Activated naive CD4-positive, alpha-beta T cell treated with anti-CD3 and anti-CD28 coated beads, Interleukin-2, amount 50 U/mL, for 24 hours (primary cell): Measurements from ENCODE around the gene SYT8.
"Not testable (repeated sequence)": the region's sequence is repeated elsewhere in the genome, so short reads cannot be mapped to it uniquely, and the experiment has no call there.

Experiments used
- H3K27ac Mint-ChIP-seq: one replicate; pipeline ENCODE4 v1.8.0; 2021; ENCODE audit warnings: mild to moderate bottlenecking, mixed read lengths
- H3K27me3 Mint-ChIP-seq: one replicate; pipeline ENCODE4 v1.8.0; 2021; ENCODE audit warnings: mixed read lengths
- H3K36me3 Mint-ChIP-seq: one replicate; pipeline ENCODE4 v1.8.0; 2021; ENCODE audit warnings: mixed read lengths
- H3K4me1 Mint-ChIP-seq: one replicate; pipeline ENCODE4 v1.8.0; 2021; ENCODE audit warnings: mixed read lengths
- H3K4me3 Mint-ChIP-seq: one replicate; pipeline ENCODE4 v1.8.0; 2021; ENCODE audit warnings: mild to moderate bottlenecking, mixed read lengths
- H3K9me3 Mint-ChIP-seq: one replicate; pipeline ENCODE4 v1.8.0; 2021; ENCODE audit warnings: mixed read lengths

Gene SYT8

DNA sequence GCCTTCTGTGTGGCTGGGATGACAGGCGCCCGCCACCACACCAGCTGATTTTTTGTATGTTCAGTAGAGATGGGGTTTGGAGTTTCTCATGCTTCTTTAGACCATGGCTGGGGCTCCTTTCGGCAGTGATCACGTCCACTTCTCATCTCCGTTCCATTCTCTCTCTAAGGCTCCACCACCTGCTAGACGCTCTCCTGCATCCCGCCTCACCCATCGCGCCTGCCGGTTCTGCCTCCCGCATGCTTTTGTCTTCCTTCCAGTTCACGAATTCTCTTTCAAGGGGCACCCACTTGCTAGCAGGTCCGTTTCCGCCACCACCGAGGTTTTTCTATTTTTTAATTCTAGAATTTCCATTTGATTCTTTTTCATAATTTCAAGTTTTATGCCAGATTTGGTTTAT, 22.0 kb upstream of the SYT8 start:
- no peaks in the 10 kb centered on the region for H3K36me3 Mint-ChIP-seq
- no peak overlapping the region for H3K4me3 Mint-ChIP-seq
- H3K27me3 Mint-ChIP-seq, result no peaks in the 10 kb centered on the region
- H3K27ac Mint-ChIP-seq, result peak overlapping the region; percentile 31
- H3K4me1 Mint-ChIP-seq, result no peaks in the 10 kb centered on the region
- H3K9me3 Mint-ChIP-seq, result no peaks in the 10 kb centered on the region

- not testable (repeated sequence) for H3K9me3 Mint-ChIP-seq, H3K36me3 Mint-ChIP-seq, H3K27ac Mint-ChIP-seq, H3K4me3 Mint-ChIP-seq, H3K4me1 Mint-ChIP-seq, H3K27me3 Mint-ChIP-seq
These were observed 21.4 kb upstream of the SYT8 start for GRCh38 chr11:1813356-1813755.

DNA sequence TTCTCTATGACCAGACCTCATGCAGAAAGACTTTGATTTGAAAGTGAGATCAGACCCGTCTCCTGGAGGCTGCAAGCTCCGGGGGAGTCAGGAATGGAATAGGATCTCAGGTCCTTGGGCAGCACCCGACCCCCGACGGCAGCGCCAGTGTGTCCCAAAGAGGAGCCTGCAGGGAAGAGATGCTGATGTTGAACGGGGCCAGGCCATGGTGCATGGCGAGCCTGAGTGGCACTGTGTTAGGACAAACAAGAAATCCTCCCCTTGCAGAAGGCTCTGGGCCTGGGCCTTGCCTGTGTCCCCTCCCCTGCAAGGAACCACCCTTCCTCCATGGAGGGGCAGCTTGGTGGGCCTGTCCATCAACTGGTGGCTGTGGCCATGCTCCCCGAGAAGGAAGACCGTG, 20.1 kb upstream of the SYT8 start:
- Mint-ChIP-seq H3K4me3 (no peak overlapping the region), H3K27me3 (no peaks in the 10 kb centered on the region), H3K27ac (no peak overlapping the region), H3K9me3 (no peaks in the 10 kb centered on the region), H3K36me3 (no peaks in the 10 kb centered on the region), H3K4me1 (no peaks in the 10 kb centered on the region)

- H3K27ac Mint-ChIP-seq, result no peak overlapping the region
- no peaks in the 10 kb centered on the region for H3K27me3 Mint-ChIP-seq
- no peaks in the 10 kb centered on the region for H3K9me3 Mint-ChIP-seq
- H3K4me1 Mint-ChIP-seq, result no peaks in the 10 kb centered on the region
- no peak overlapping the region for H3K4me3 Mint-ChIP-seq
- H3K36me3 Mint-ChIP-seq, result no peaks in the 10 kb centered on the region
These were observed 19.5 kb upstream of the SYT8 start for GRCh38 chr11:1815311-1815710.

- Mint-ChIP-seq H3K36me3 (no peaks in the 10 kb centered on the region), H3K27ac (no peak overlapping the region), H3K4me3 (no peak overlapping the region), H3K4me1 (no peaks in the 10 kb centered on the region), H3K27me3 (no peaks in the 10 kb centered on the region), H3K9me3 (no peaks in the 10 kb centered on the region)
These were observed 19.0 kb upstream of the SYT8 start for GRCh38 chr11:1815751-1816150.

- no peaks in the 10 kb centered on the region for H3K9me3 Mint-ChIP-seq
These were observed 17.8 kb upstream of the SYT8 start for GRCh38 chr11:1817000-1817399.

GRCh38 chr11:1817511-1817910, 17.3 kb upstream of the SYT8 start:
- no peaks in the 10 kb centered on the region for H3K9me3 Mint-ChIP-seq
- H3K4me1 Mint-ChIP-seq, result no peaks in the 10 kb centered on the region
- no peak overlapping the region for H3K4me3 Mint-ChIP-seq
- no peaks in the 10 kb centered on the region for H3K27me3 Mint-ChIP-seq
- H3K27ac Mint-ChIP-seq, result no peak overlapping the region
- H3K36me3 Mint-ChIP-seq, result no peaks in the 10 kb centered on the region

More at GRCh38 chr11:1817000-1817399, 17.8 kb upstream of the SYT8 start:
- no peaks in the 10 kb centered on the region for H3K27me3 Mint-ChIP-seq
- no peak overlapping the region for H3K4me3 Mint-ChIP-seq
- H3K4me1 Mint-ChIP-seq, result no peaks in the 10 kb centered on the region
- H3K36me3 Mint-ChIP-seq, result no peaks in the 10 kb centered on the region
- H3K27ac Mint-ChIP-seq, result no peak overlapping the region

GRCh38 chr11:1819074-1819473, 15.7 kb upstream of the SYT8 start:
- Mint-ChIP-seq H3K4me1 (no peaks in the 10 kb centered on the region), H3K9me3 (no peaks in the 10 kb centered on the region), H3K36me3 (no peaks in the 10 kb centered on the region), H3K27me3 (no peaks in the 10 kb centered on the region), H3K27ac (no peak overlapping the region), H3K4me3 (no peak overlapping the region)

GRCh38 chr11:1820463-1821325, 14.1 kb upstream of the SYT8 start:
- H3K27ac Mint-ChIP-seq, result no peak overlapping the region
- H3K4me1 Mint-ChIP-seq, result no peaks in the 10 kb centered on the region
- H3K9me3 Mint-ChIP-seq, result no peaks in the 10 kb centered on the region
- no peaks in the 10 kb centered on the region for H3K36me3 Mint-ChIP-seq
- no peak overlapping the region for H3K4me3 Mint-ChIP-seq
- H3K27me3 Mint-ChIP-seq, result no peaks in the 10 kb centered on the region

- Mint-ChIP-seq H3K27me3 (no peaks in the 10 kb centered on the region), H3K4me3 (no peak overlapping the region), H3K9me3 (no peaks in the 10 kb centered on the region), H3K27ac (no peak overlapping the region), H3K36me3 (no peaks in the 10 kb centered on the region), H3K4me1 (no peaks in the 10 kb centered on the region)
These were observed 13.2 kb upstream of the SYT8 start for GRCh38 chr11:1821562-1821961.

- Mint-ChIP-seq H3K27me3 (no peaks in the 10 kb centered on the region), H3K4me1 (no peaks in the 10 kb centered on the region), H3K27ac (no peak overlapping the region), H3K9me3 (no peaks in the 10 kb centered on the region), H3K36me3 (no peaks in the 10 kb centered on the region), H3K4me3 (no peak overlapping the region)
These were observed 12.0 kb upstream of the SYT8 start for GRCh38 chr11:1822648-1823375.

- no peaks in the 10 kb centered on the region for H3K4me1 Mint-ChIP-seq
- H3K27ac Mint-ChIP-seq, result peak overlapping the region; percentile 74
- H3K36me3 Mint-ChIP-seq, result no peaks in the 10 kb centered on the region
- H3K4me3 Mint-ChIP-seq, result no peak overlapping the region
- no peaks in the 10 kb centered on the region for H3K9me3 Mint-ChIP-seq
- no peaks in the 10 kb centered on the region for H3K27me3 Mint-ChIP-seq
These were observed 11.2 kb upstream of the SYT8 start for GRCh38 chr11:1823376-1824220.

DNA sequence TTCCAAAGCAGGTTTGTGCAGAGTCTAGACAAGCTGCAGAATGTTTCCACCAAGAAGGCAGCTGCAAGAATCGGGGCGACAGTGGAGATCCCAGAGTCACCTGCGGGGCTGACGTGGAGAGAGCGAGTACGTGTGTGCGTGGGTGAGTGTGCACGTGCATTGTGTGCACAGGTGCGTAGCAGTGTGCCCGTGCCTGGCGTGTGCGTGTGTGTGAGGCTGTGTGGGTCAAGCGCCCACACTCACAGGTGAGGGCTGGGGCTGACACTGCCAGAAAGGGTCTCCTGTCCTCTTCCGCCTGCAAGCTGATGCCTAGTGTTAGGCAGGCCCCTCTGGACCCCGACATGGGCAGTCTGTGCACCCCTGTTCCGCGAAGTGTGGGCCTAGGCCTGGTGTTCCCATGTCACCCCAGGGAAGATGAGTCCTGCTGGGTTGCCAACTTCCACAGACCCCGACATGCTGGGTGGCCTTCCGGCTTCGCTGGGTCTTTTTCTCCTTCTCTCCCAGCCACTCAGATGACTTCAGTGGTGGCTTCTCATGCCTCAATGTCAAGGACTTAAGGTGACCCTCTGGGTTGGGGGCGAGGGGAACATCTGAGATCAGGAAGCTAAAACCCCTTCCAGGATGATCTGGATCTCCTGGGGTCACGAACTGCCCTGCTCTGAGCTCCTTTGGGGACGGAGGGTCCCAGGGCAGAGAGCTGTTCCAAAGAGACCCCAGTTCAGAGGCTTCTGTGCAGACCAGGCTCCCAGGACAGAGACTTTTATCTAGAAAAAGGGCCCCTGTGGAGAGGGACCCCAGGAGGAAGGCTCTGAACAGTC, 10.4 kb upstream of the SYT8 start:
- Mint-ChIP-seq H3K27ac (peak overlapping the region; percentile 74), H3K27me3 (no peaks in the 10 kb centered on the region), H3K9me3 (no peaks in the 10 kb centered on the region)

GRCh38 chr11:1825039-1825740, 9.6 kb upstream of the SYT8 start:
- no peaks in the 10 kb centered on the region for H3K36me3 Mint-ChIP-seq
- no peaks in the 10 kb centered on the region for H3K27me3 Mint-ChIP-seq
- no peak overlapping the region for H3K27ac Mint-ChIP-seq
- no peaks in the 10 kb centered on the region for H3K4me1 Mint-ChIP-seq
- no peak overlapping the region for H3K4me3 Mint-ChIP-seq
- H3K9me3 Mint-ChIP-seq, result no peaks in the 10 kb centered on the region

More for the DNA sequence above, 10.4 kb upstream of the SYT8 start:
- no peaks in the 10 kb centered on the region for H3K36me3 Mint-ChIP-seq
- no peaks in the 10 kb centered on the region for H3K4me1 Mint-ChIP-seq
- no peak overlapping the region for H3K4me3 Mint-ChIP-seq
